OCI-LY3 (cell line): ENCODE data around the gene TMEM87B.

Experiments
- H2AFZ ChIP-seq: fragments of 200-600, 300-600 bp; shearing (Covaris generic); 2 replicates; pipeline ENCODE4 v1.6.0; 2014; ENCODE audit warnings: antibody characterized with exemption, low read depth, low read length
- H3K27ac ChIP-seq: fragments of 200-600, 300-600 bp; sonication (generic); 2 replicates; pipeline ENCODE4 v1.5.1; 2014; ENCODE audit warnings: mild to moderate bottlenecking, low read length, moderate library complexity, mixed read lengths
- H3K27me3 ChIP-seq: fragments of 200-600, 300-600 bp; sonication (generic); 2 replicates; pipeline ENCODE4 v1.6.1; 2014; ENCODE audit warnings: low read depth, low read length, mixed read lengths
- H3K36me3 ChIP-seq: fragments of 200-600, 300-600 bp; sonication (generic); replicated peaks from 2 replicates; pipeline ENCODE3; 2014; ENCODE audit warnings: low read depth, low read length, mixed read lengths
- H3K4me1 ChIP-seq: fragments of 300-600, 200-600 bp; sonication (generic); 2 replicates; pipeline ENCODE4 v1.6.1; 2014; ENCODE audit warnings: low read length, mixed read lengths
- H3K4me2 ChIP-seq: fragments of 200-600, 300-600 bp; sonication (generic); 2 replicates; pipeline ENCODE4 v1.6.1; 2014; ENCODE audit warnings: low read length, mixed read lengths
- H3K4me3 ChIP-seq: fragments of 300-600, 200-600 bp; sonication (generic); 2 replicates; pipeline ENCODE4 v1.5.1; 2014; ENCODE audit warnings: antibody characterized with exemption, mild to moderate bottlenecking, low read length, moderate library complexity
- H3K79me2 ChIP-seq: fragments of 300-600, 200-600 bp; shearing (Covaris generic); 2 replicates; pipeline ENCODE4 v1.6.1; 2014; ENCODE audit warnings: mild to moderate bottlenecking, low read length, mixed read lengths
- H3K9ac ChIP-seq: fragments of 300-600, 200-600 bp; shearing (Covaris generic); 2 replicates; pipeline ENCODE4 v1.6.0; 2014; ENCODE audit warnings: mild to moderate bottlenecking, low read length, moderate library complexity
- H3K9me3 ChIP-seq: fragments of 200-600, 300-600 bp; shearing (Covaris generic); 2 replicates; pipeline ENCODE4 v1.6.1; 2014; ENCODE audit warnings: low read length, mixed read lengths; ENCODE audit not compliant: insufficient read depth
- H4K20me1 ChIP-seq: fragments of 200-600, 300-600 bp; sonication (generic); 2 replicates; pipeline ENCODE4 v1.6.1; 2016; ENCODE audit warnings: low read length, mixed read lengths; ENCODE audit not compliant: insufficient read depth
- EZH2phosphoT487 ChIP-seq: fragments of 200-600 bp; shearing (Covaris generic); IDR thresholded peaks from 2 replicates; pipeline ENCODE4 v1.6.1; 2018; ENCODE audit warnings: antibody characterized with exemption, mixed run types, low read depth
- TF ChIP-seq, protein P1 (sequence below): fragments of 200-600, 300-600 bp; sonication (generic); IDR thresholded peaks from 2 replicates; pipeline ENCODE4 v1.5.1; 2014; ENCODE audit warnings: antibody characterized with exemption, low read length, low read depth

Gene TMEM87B

DNA sequence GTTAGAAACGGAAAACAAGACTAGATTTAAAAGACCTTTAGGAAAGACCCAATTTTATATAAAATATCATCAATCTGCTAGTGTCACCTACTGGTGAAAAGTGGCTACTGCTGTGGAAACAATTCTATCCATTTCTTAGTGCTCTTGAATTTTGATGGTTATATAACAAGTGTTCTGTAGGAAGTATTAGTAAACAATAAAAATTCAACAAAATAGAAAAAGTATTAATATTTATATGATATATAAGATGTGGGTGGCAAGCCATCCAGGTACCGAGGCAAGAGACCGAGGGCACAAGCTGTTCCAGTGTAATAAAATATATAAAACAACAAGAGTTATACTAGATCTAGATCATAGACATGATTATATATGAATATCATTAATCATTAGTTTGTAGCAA is 6.2 kb upstream of the TMEM87B start:
- Histone ChIP-seq H3K4me2 (no peak overlapping the region), H3K9me3 (no peaks in the 10 kb centered on the region), H3K79me2 (no peaks in the 10 kb centered on the region), H3K9ac (no peak overlapping the region), H3K4me3 (no peak overlapping the region), H3K27ac (no peak overlapping the region), H2AFZ (no peak overlapping the region), H3K4me1 (peaks cover 9% of the 10 kb centered on the region), H3K36me3 (no peaks in the 10 kb centered on the region), H3K27me3 (no peaks in the 10 kb centered on the region), H4K20me1 (no peaks in the 10 kb centered on the region)
- no peak for TF ChIP-seq EZH2phosphoT487
- TF ChIP-seq, protein P1, sequence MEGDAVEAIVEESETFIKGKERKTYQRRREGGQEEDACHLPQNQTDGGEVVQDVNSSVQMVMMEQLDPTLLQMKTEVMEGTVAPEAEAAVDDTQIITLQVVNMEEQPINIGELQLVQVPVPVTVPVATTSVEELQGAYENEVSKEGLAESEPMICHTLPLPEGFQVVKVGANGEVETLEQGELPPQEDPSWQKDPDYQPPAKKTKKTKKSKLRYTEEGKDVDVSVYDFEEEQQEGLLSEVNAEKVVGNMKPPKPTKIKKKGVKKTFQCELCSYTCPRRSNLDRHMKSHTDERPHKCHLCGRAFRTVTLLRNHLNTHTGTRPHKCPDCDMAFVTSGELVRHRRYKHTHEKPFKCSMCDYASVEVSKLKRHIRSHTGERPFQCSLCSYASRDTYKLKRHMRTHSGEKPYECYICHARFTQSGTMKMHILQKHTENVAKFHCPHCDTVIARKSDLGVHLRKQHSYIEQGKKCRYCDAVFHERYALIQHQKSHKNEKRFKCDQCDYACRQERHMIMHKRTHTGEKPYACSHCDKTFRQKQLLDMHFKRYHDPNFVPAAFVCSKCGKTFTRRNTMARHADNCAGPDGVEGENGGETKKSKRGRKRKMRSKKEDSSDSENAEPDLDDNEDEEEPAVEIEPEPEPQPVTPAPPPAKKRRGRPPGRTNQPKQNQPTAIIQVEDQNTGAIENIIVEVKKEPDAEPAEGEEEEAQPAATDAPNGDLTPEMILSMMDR: peak; percentile 72

DNA sequence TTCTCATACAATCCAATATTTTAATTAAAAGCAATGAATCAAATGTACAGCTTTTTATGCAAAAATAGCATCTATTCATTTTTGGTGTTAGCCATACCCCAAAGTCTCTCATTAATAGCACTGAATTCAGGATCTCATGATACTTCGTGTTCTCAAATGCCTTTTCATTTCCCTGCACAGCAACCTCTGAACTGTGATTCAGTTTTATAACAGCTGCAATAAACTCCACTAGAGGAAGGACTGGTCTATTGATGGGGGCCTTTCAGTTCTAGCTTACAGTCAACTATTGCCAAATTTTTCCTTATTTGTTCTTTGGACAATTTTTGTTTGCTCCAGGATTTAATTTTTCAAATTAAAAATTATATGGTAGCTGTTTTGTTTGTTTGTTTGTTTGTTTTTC is 4.8 kb upstream of the TMEM87B start:
- Histone ChIP-seq H3K9me3 (no peaks in the 10 kb centered on the region), H3K79me2 (no peaks in the 10 kb centered on the region), H4K20me1 (no peaks in the 10 kb centered on the region), H3K4me3 (no peak overlapping the region), H3K36me3 (no peaks in the 10 kb centered on the region), H3K4me2 (no peak overlapping the region), H3K27ac (no peak overlapping the region), H3K9ac (no peak overlapping the region), H2AFZ (no peak overlapping the region), H3K4me1 (peaks cover 9% of the 10 kb centered on the region), H3K27me3 (no peaks in the 10 kb centered on the region)
- TF ChIP-seq, protein P1: no peak
- no peak for TF ChIP-seq EZH2phosphoT487

DNA sequence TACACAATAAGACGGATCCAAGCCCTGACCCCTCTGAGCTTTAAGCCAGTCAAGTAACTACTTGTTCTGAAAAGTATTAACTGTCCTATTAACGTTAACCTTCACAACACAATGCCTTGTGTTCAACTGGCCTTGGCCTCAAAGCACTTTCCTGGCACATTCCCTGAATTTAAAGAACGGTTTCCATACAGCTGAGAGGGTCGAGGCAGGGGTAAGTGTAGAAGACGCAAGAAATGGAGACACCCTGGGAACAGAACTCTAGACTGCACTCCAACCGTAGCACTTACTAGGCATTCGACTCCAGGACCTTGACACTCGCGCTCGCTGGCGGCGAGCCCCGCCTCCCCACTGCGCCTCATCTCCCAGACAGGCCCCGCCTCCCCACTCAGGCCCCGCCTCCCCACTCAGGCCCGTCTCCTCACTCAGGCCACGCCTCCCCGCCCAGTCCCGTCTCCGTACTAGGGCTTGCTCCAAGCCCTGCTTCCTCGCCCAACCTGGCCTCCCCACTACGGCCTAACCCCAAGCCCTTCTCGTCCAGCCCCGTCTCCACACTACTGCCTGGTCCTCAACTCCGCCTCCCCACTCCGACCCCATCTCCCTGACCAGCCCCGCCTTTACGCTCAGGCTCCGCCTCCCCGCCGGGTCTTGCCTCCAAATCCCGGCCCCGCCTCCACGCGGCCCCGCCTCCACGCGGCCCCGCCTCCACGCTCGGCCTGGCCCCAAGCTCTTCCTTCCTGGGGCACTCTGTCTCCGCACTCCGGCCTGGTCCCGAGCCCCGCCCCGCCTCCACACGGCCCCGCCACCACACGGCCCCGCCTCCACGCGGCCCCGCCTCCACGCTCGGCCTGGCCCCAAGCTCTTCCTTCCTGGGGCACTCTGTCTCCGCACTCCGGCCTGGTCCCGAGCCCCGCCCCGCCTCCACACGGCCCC is 887 bp upstream of the TMEM87B start:
- Histone ChIP-seq H3K36me3 (peaks cover 12% of the 10 kb centered on the region), H3K4me2 (peak overlapping the region; percentile 97), H3K27ac (peak overlapping the region; percentile 86), H2AFZ (peak overlapping the region; percentile 94; the same call in 1 of the 2 replicates), H3K4me1 (peaks cover 22% of the 10 kb centered on the region), H3K4me3 (peak overlapping the region; percentile 98), H4K20me1 (no peaks in the 10 kb centered on the region), H3K27me3 (no peaks in the 10 kb centered on the region), H3K79me2 (peaks cover 37% of the 10 kb centered on the region), H3K9ac (peak overlapping the region; percentile 78), H3K9me3 (no peaks in the 10 kb centered on the region)
- no peak for TF ChIP-seq EZH2phosphoT487
- TF ChIP-seq, protein P1: no peak

DNA sequence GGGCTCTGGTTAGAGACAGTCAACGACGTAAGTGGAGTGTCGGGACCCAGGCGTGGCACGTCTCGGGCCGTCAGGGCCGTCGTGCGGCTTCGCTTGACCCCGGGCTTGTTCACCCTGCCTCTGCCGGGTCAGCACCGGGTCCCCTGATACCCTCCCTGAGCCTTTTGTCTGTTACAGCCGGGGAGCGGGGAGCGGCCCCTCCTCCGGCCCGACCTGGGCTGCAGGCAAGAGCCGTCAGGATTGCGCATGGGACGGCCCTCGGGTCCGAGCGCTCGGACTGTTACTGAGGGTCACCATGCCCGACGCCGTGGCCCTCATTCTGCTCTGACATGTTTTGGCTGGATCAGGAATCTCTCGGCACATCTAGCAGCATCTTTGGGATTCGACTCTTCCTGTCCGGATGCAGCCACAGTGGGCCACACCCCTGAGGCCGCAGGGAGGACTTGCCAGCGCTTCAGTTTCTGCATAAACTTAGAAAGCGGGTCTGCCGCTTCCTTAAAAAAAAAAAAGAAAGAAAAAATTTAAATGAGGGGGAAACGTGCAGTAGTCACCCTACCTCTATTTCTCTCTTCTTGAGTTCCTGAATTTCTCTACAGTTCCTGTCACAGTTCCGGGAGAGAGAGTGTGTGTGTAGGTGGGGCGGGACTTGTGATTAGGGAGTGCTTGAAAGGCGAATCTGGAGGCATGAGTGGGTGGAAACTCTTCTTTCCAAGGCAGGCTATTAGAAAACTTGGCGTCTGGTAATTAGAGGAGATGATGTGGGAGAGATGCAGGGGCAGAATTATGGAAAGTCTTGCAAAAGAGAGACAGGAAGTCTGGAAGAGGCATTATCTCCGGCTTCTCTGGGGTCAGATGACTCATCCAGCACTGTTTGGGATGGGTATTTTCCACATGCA is 909 bp downstream of the TMEM87B start:
- H4K20me1 ChIP-seq: no peaks in the 10 kb centered on the region
- no peaks in the 10 kb centered on the region for H3K27me3 ChIP-seq
- H3K9me3 ChIP-seq: no peaks in the 10 kb centered on the region
- peak overlapping the region; percentile 21; the same call in 1 of the 2 replicates for H2AFZ ChIP-seq
- H3K4me1 ChIP-seq: peaks cover 30% of the 10 kb centered on the region
- H3K9ac ChIP-seq: peak overlapping the region; percentile 83
- peaks cover 22% of the 10 kb centered on the region for H3K36me3 ChIP-seq
- peak overlapping the region; percentile 90 for H3K4me3 ChIP-seq
- peak overlapping the region; percentile 62 for H3K4me2 ChIP-seq
- H3K27ac ChIP-seq: peak overlapping the region; percentile 71
- no peak for TF ChIP-seq EZH2phosphoT487
- TF ChIP-seq, protein P1: no peak
- peaks cover 43% of the 10 kb centered on the region for H3K79me2 ChIP-seq
